Stimulated activated CD8-positive, alpha-beta memory T cell treated with anti-CD3 and anti-CD28 coated beads, Interleukin-2, amount 100 ng/mL, for 1 hour (primary cell): ENCODE data around the gene OSBPL2.

Source experiments
- DNase-seq, 2 donors: peaks; one replicate each; pipeline ENCODE4 v3.0.0-alpha.2; 2020; ENCODE audit warnings: low read depth in 2 of 2

Gene OSBPL2

GRCh38 chr20:62235777-62236157 is 2.6 kb upstream of the OSBPL2 start:
- no peak for DNase-seq

GRCh38 chr20:62236200-62236599 is 2.1 kb upstream of the OSBPL2 start:
- DNase-seq, result no peak

GRCh38 chr20:62236766-62237513 is 1.4 kb upstream of the OSBPL2 start:
- no peak for DNase-seq

GRCh38 chr20:62237514-62237800 is 864 bp upstream of the OSBPL2 start:
- no peak for DNase-seq

GRCh38 chr20:62238569-62239277 is 402 bp downstream of the OSBPL2 start:
- DNase-seq, result no peak

GRCh38 chr20:62239278-62239879 is 1.1 kb downstream of the OSBPL2 start:
- no peak for DNase-seq

GRCh38 chr20:62240020-62240685 is 1.8 kb downstream of the OSBPL2 start:
- DNase-seq, result no peak

GRCh38 chr20:62241506-62241905 is 3.2 kb downstream of the OSBPL2 start:
- no peak for DNase-seq

GRCh38 chr20:62242176-62242575 is 3.9 kb downstream of the OSBPL2 start:
- DNase-seq, result no peak

GRCh38 chr20:62243106-62243505 is 4.8 kb downstream of the OSBPL2 start:
- DNase-seq, result no peak

- no peak for DNase-seq
These were observed 5.7 kb downstream of the OSBPL2 start for GRCh38 chr20:62243906-62244515.

- DNase-seq, result no peak
These were observed 6.4 kb downstream of the OSBPL2 start for GRCh38 chr20:62244644-62245108.

- DNase-seq, result no peak
These were observed 7.6 kb downstream of the OSBPL2 start for GRCh38 chr20:62245911-62246280.

GRCh38 chr20:62246431-62246830 is 8.1 kb downstream of the OSBPL2 start:
- no peak for DNase-seq

- no peak for DNase-seq
These were observed 8.7 kb downstream of the OSBPL2 start for GRCh38 chr20:62246872-62247652.

GRCh38 chr20:62248890-62249560 is 10.7 kb downstream of the OSBPL2 start:
- no peak for DNase-seq

- DNase-seq, result no peak
These were observed 14.1 kb downstream of the OSBPL2 start for GRCh38 chr20:62252342-62252966.

- no peak for DNase-seq
These were observed 15.1 kb downstream of the OSBPL2 start for GRCh38 chr20:62253398-62253797.

GRCh38 chr20:62254021-62254724 is 15.9 kb downstream of the OSBPL2 start:
- DNase-seq, result no peak

- DNase-seq, result no peak
These were observed 17.7 kb downstream of the OSBPL2 start for GRCh38 chr20:62255976-62256375.
